Astrocyte (in vitro differentiated cells and primary cell): ENCODE data around the gene RANBP1. TPM values are rescaled to one million over a fixed set of nuclear protein-coding genes. Genes with fewer than 3 reads are reported as not detected.

Source experiments
- DNase-seq: peaks from one replicate; pipeline ENCODE4 v3.0.0-alpha.2; 2010; ENCODE audit warnings: low read depth
- FAIRE-seq: peaks from 2 replicates; lab custom pipeline; 2011; peaks lifted over from hg19 to GRCh38; lab: Jason Lieb, UNC
- H2AFZ ChIP-seq: 2 replicates; pipeline ENCODE4 v1.6.0; 2012; ENCODE audit warnings: low read depth, low read length, inconsistent platforms
- H3K27ac ChIP-seq: 2 replicates; pipeline ENCODE4 v1.5.1; 2011; ENCODE audit warnings: low read depth, low read length, inconsistent platforms
- H3K27me3 ChIP-seq: 2 replicates; pipeline ENCODE4 v1.6.0; 2011; ENCODE audit warnings: low read length, inconsistent platforms; ENCODE audit not compliant: insufficient read depth
- H3K36me3 ChIP-seq: 2 replicates; pipeline ENCODE4 v1.5.1; 2011; ENCODE audit warnings: low read length, inconsistent platforms; ENCODE audit not compliant: insufficient read depth
- H3K4me1 ChIP-seq: 2 replicates; pipeline ENCODE4 v1.5.1; 2011; ENCODE audit warnings: low read length, inconsistent platforms; ENCODE audit not compliant: insufficient read depth
- H3K4me2 ChIP-seq: 2 replicates; pipeline ENCODE4 v1.6.0; 2012; ENCODE audit warnings: low read length, inconsistent platforms
- H3K4me3 ChIP-seq: 2 replicates; pipeline ENCODE4 v1.5.1; 2011; ENCODE audit warnings: low read depth, mild to moderate bottlenecking, low read length, inconsistent platforms; ENCODE audit not compliant: insufficient read depth
- H3K79me2 ChIP-seq: 2 replicates; pipeline ENCODE4 v1.6.0; 2012; ENCODE audit warnings: mild to moderate bottlenecking, low read length, inconsistent platforms; ENCODE audit not compliant: insufficient read depth
- H3K9ac ChIP-seq: 2 replicates; pipeline ENCODE4 v1.6.0; 2012; ENCODE audit warnings: mild to moderate bottlenecking, low read length, inconsistent platforms
- H3K9me3 ChIP-seq: 2 replicates; pipeline ENCODE4 v1.5.1; 2012; ENCODE audit warnings: low read depth, mild to moderate bottlenecking, low read length, inconsistent platforms; ENCODE audit not compliant: insufficient read depth
- H4K20me1 ChIP-seq: 2 replicates; pipeline ENCODE4 v1.6.0; 2012; ENCODE audit warnings: low read length, inconsistent platforms; ENCODE audit not compliant: insufficient read depth
- H3K27ac Mint-ChIP-seq: one replicate; pipeline ENCODE4 v1.8.0; 2021; ENCODE audit warnings: mild to moderate bottlenecking, mixed read lengths; ENCODE audit not compliant: unreplicated experiment
- H3K27me3 Mint-ChIP-seq: one replicate; pipeline ENCODE4 v1.8.0; 2021; ENCODE audit warnings: low read depth, mixed read lengths; ENCODE audit not compliant: unreplicated experiment
- H3K36me3 Mint-ChIP-seq: one replicate; pipeline ENCODE4 v1.8.0; 2021; ENCODE audit warnings: low read depth, mixed read lengths; ENCODE audit not compliant: unreplicated experiment
- H3K4me1 Mint-ChIP-seq: one replicate; pipeline ENCODE4 v1.8.0; 2021; ENCODE audit warnings: low read depth, mixed read lengths; ENCODE audit not compliant: unreplicated experiment
- H3K4me3 Mint-ChIP-seq: one replicate; pipeline ENCODE4 v1.8.0; 2021; ENCODE audit warnings: mild to moderate bottlenecking, moderate library complexity, mixed read lengths; ENCODE audit not compliant: unreplicated experiment
- H3K9me3 Mint-ChIP-seq: one replicate; pipeline ENCODE4 v1.8.0; 2021; ENCODE audit warnings: mild to moderate bottlenecking, mixed read lengths; ENCODE audit not compliant: unreplicated experiment
- EZH2 ChIP-seq: IDR thresholded peaks from 2 replicates; pipeline ENCODE4 v1.6.1; 2012; ENCODE audit warnings: mild to moderate bottlenecking, low read length, inconsistent platforms; ENCODE audit not compliant: insufficient read depth
- total RNA-seq: library from RNA; stranded (reverse); gene quantifications from 2 replicates; pipeline ENCODE4 v1.2.1, GENCODE V29; 2021
- TF ChIP-seq, protein P1 (sequence below): IDR thresholded peaks from 2 replicates; pipeline ENCODE4 v1.5.1; 2011; ENCODE audit warnings: low read depth, mild to moderate bottlenecking, inconsistent platforms, low read length, moderate library complexity; ENCODE audit not compliant: insufficient read depth

RANBP1 gene
- total RNA-seq, 1 donor from 2014 or later: 164 TPM

DNA sequence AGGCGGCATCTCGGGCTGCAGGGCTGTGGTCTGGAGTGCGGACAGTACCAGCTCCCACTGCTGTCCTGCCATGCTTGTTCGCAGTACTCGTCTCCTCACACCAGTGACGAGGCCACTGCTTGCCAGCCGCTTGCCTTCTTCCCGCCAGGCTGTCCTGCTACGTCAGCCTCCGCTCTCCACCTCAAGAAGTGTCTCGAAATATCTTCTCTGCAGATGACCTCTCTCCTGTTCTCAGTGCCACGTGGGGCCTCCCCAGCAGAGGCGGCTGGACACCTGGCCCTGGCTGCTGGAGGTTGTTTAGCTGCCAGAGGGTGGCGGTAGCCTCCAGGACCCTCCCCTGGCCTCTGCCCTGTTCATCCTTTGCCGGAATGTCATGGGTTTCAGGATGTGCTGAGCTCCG lies 38.0 kb downstream of the RANBP1 start:
- no peak overlapping the region for H3K4me3 ChIP-seq
- Mint-ChIP-seq H3K4me3 (no peak overlapping the region), H3K27me3 (peaks cover 5% of the 10 kb centered on the region), H3K9me3 (no peaks in the 10 kb centered on the region), H3K4me1 (no peaks in the 10 kb centered on the region), H3K36me3 (no peaks in the 10 kb centered on the region), H3K27ac (no peak overlapping the region)
- H3K9ac ChIP-seq: no peak overlapping the region
- H3K27me3 ChIP-seq: no peaks in the 10 kb centered on the region
- TF ChIP-seq, protein P1, sequence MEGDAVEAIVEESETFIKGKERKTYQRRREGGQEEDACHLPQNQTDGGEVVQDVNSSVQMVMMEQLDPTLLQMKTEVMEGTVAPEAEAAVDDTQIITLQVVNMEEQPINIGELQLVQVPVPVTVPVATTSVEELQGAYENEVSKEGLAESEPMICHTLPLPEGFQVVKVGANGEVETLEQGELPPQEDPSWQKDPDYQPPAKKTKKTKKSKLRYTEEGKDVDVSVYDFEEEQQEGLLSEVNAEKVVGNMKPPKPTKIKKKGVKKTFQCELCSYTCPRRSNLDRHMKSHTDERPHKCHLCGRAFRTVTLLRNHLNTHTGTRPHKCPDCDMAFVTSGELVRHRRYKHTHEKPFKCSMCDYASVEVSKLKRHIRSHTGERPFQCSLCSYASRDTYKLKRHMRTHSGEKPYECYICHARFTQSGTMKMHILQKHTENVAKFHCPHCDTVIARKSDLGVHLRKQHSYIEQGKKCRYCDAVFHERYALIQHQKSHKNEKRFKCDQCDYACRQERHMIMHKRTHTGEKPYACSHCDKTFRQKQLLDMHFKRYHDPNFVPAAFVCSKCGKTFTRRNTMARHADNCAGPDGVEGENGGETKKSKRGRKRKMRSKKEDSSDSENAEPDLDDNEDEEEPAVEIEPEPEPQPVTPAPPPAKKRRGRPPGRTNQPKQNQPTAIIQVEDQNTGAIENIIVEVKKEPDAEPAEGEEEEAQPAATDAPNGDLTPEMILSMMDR: no peak
- TF ChIP-seq EZH2: no peak
- H3K36me3 ChIP-seq: no peaks in the 10 kb centered on the region
- H2AFZ ChIP-seq: no peak overlapping the region
- H4K20me1 ChIP-seq: no peaks in the 10 kb centered on the region
- no peaks in the 10 kb centered on the region for H3K9me3 ChIP-seq
- DNase-seq (no peak), FAIRE-seq (no peak)
- H3K79me2 ChIP-seq: no peaks in the 10 kb centered on the region
- H3K4me2 ChIP-seq: no peak overlapping the region
- no peak overlapping the region for H3K27ac ChIP-seq
- no peaks in the 10 kb centered on the region for H3K4me1 ChIP-seq

DNA sequence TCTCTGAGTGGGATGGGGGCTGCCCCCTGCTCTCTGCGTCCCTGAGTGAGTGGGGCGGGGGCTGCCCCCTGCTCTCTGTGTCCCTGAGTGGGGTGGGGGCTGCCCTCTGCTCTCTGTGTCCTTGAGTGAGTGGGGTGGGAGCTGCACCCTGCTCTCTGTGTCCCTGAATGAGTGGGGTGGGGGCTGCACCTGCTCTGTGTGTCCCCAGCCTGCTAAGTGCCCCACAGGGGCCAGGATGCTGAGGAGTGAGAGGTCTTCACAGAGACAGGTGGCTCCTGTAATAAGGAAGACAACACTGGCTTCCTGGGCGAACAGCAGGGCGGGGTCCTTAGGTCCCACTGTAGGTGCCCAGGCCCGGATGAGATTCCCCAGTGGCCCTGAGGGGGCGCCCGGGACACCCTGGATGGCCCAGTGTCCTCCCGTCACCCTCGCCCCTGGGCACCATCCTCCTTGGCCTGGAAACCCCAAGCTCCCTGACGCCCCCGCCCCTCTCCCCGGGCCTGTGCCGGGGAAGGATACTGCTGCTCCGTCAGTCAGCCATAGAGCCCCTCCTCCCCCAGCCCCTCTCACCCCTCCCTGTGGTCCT lies 38.8 kb downstream of the RANBP1 start:
- peak overlapping the region; percentile 57 for H3K9ac ChIP-seq

More for the DNA sequence above, 38.8 kb downstream of the RANBP1 start:
- H3K79me2 ChIP-seq: no peaks in the 10 kb centered on the region
- TF ChIP-seq, protein P1: no peak
- no peak for TF ChIP-seq EZH2
- H3K9me3 ChIP-seq: no peaks in the 10 kb centered on the region
- peak overlapping the region; percentile 84 for H3K4me2 ChIP-seq
- peak overlapping the region; percentile 39 for H3K4me3 ChIP-seq
- no peaks in the 10 kb centered on the region for H3K27me3 ChIP-seq
- Mint-ChIP-seq H3K27me3 (peaks cover 7% of the 10 kb centered on the region), H3K36me3 (no peaks in the 10 kb centered on the region), H3K4me1 (no peaks in the 10 kb centered on the region), H3K4me3 (no peak overlapping the region), H3K9me3 (no peaks in the 10 kb centered on the region), H3K27ac (peak overlapping the region; percentile 53)
- no peak overlapping the region for H2AFZ ChIP-seq
- no peak for FAIRE-seq
- H3K27ac ChIP-seq: no peak overlapping the region
- H4K20me1 ChIP-seq: no peaks in the 10 kb centered on the region
- DNase-seq: no peak
- no peaks in the 10 kb centered on the region for H3K4me1 ChIP-seq
- no peaks in the 10 kb centered on the region for H3K36me3 ChIP-seq
